ENCODE measurements around the gene CDK5RAP1. TPM values are rescaled to one million over a fixed set of nuclear protein-coding genes. Genes with fewer than 3 reads are reported as not detected.

The CDK5RAP1 gene
- total and polyA plus RNA-seq, 12 donors = 11.3 to 134 (median 24.3) TPM

GRCh38 chr20:33387177-33387576 lies 14.1 kb downstream of the CDK5RAP1 start:
- peaks cover 0 to 65% of the 10 kb centered on the region in 2 donors for H3K36me3 ChIP-seq (replicated peaks in 1 of 2)
- TF ChIP-seq CTCF (IDR thresholded peaks at IDR 0.05) (no peak), POLR2A (IDR thresholded peaks at IDR 0.05) (no peak)

GRCh38 chr20:33386673-33387072 lies 14.6 kb downstream of the CDK5RAP1 start:
- TF ChIP-seq CTCF (IDR thresholded peaks at IDR 0.05) (no peak), POLR2A (IDR thresholded peaks at IDR 0.05) (no peak)
- WGBS, 4 donors = 94 to 100% (median 97%) methylated on average over 1 of the region's 1 CpG
- Histone ChIP-seq H3K36me3 (replicated peaks in 1 of 2) (peaks cover 0 to 65% of the 10 kb centered on the region in 2 donors), H3K27ac (peak overlapping the region in 1 of 5 donors; percentile 65), H3K9me3 (replicated peaks in 1 of 3) (no peaks in the 10 kb centered on the region), H3K4me3 (no peak overlapping the region), H3K4me1 (replicated peaks in 1 of 2) (no peaks in the 10 kb centered on the region), H3K27me3 (no peaks in the 10 kb centered on the region)
- DNase-seq = no peak
- intact Hi-C loops (cut with DNase I) = no loop called here

More at GRCh38 chr20:33387177-33387576, 14.1 kb downstream of the CDK5RAP1 start:
- peak overlapping the region in 3 of 5 donors; percentile 57 to 65 (median 65) for H3K27ac ChIP-seq
- H3K4me3 ChIP-seq = no peak overlapping the region
- WGBS, 4 donors = 33 to 58% (median 48%) methylated on average over 7 of the region's 7 CpGs
- H3K27me3 ChIP-seq = no peaks in the 10 kb centered on the region
- peak; percentile 79 to 93 (median 90) for DNase-seq
- no peaks in the 10 kb centered on the region for H3K9me3 ChIP-seq (replicated peaks in 1 of 3)
- no peaks in the 10 kb centered on the region for H3K4me1 ChIP-seq (replicated peaks in 1 of 2)
- intact Hi-C loops (cut with DNase I) = no loop called here

GRCh38 chr20:33377366-33377765 lies 24.0 kb downstream of the CDK5RAP1 start:
- WGBS, 4 donors = 92 to 100% (median 98%) methylated on average over 2 of the region's 2 CpGs
- TF ChIP-seq CTCF (IDR thresholded peaks at IDR 0.05) (no peak), POLR2A (IDR thresholded peaks at IDR 0.05) (no peak)
- no peak for DNase-seq
- H3K36me3 ChIP-seq (replicated peaks in 1 of 2) = peaks cover 0 to 53% of the 10 kb centered on the region in 2 donors
- no peak overlapping the region for H3K27ac ChIP-seq
- no peaks in the 10 kb centered on the region for H3K4me1 ChIP-seq (replicated peaks in 1 of 2)
- H3K9me3 ChIP-seq (replicated peaks in 1 of 3) = no peaks in the 10 kb centered on the region
- intact Hi-C loops (cut with DNase I) = no loop called here
- H3K4me3 ChIP-seq = no peak overlapping the region
- H3K27me3 ChIP-seq = no peaks in the 10 kb centered on the region

GRCh38 chr20:33373735-33374605 lies 27.3 kb downstream of the CDK5RAP1 start:
- no peaks in the 10 kb centered on the region for H3K27me3 ChIP-seq
- DNase-seq = no peak
- intact Hi-C loops (cut with DNase I) = no loop called here
- no peak overlapping the region for H3K27ac ChIP-seq
- no peak for TF ChIP-seq POLR2A (IDR thresholded peaks at IDR 0.05)
- no peak for TF ChIP-seq CTCF (IDR thresholded peaks at IDR 0.05)
- no peak overlapping the region for H3K4me3 ChIP-seq
- 87 to 94% (median 91%) methylated on average over 4 of the region's 4 CpGs for WGBS, 4 donors
- H3K36me3 ChIP-seq (replicated peaks in 1 of 2) = peaks cover 0 to 40% of the 10 kb centered on the region in 2 donors
- H3K9me3 ChIP-seq (replicated peaks in 1 of 3) = no peaks in the 10 kb centered on the region
- H3K4me1 ChIP-seq (replicated peaks in 1 of 2) = no peaks in the 10 kb centered on the region

Data from adrenal gland (tissue), 12 donors.